CD14-positive monocyte (primary cell): ENCODE results near the gene KLRK1. TPM values are rescaled to one million over a fixed set of nuclear protein-coding genes. Genes with fewer than 3 reads are reported as not detected.
"Not testable (repeated sequence)": the region's sequence is repeated elsewhere in the genome, so short reads cannot be mapped to it uniquely, and the experiment has no call there.

ENCODE experiments used
- DNase-seq, 3 donors: peaks; one replicate each; pipeline ENCODE4 v3.0.0-alpha.2; 2011 to 2022
- H2AFZ ChIP-seq: 2 replicates; pipeline ENCODE4 v1.6.0; 2012; ENCODE audit warnings: mild to moderate bottlenecking, low read depth, low read length, inconsistent platforms; ENCODE audit not compliant: insufficient read depth, poor library complexity, severe bottlenecking
- H3K27ac ChIP-seq, 2 donors: 1 replicate in 1 of 2; 2 replicates in 1 of 2; pipeline ENCODE4 v1.5.1; 2012 to 2013; ENCODE audit warnings: low read length in 2 of 2, control low read depth in 1 of 2, inconsistent platforms in 1 of 2, low read depth in 1 of 2, mild to moderate bottlenecking in 1 of 2
- H3K27me3 ChIP-seq, 2 donors: one replicate each; pipeline versions ENCODE4 v1.6.0 to v1.6.1; 2011 to 2013; ENCODE audit warnings: low read length in 2 of 2; ENCODE audit not compliant: control insufficient read depth in 2 of 2, insufficient read depth in 2 of 2
- H3K36me3 ChIP-seq, 2 donors: replicated peaks in 1 of 2; 1 replicate in 1 of 2; 2 replicates in 1 of 2; pipeline versions ENCODE4 v1.5.1 to v1.6.1; 2012 to 2013; ENCODE audit warnings: low read length in 2 of 2, control low read depth in 1 of 2, inconsistent platforms in 1 of 2, mild to moderate bottlenecking in 1 of 2; ENCODE audit not compliant: insufficient read depth in 2 of 2, control insufficient read depth in 1 of 2
- H3K4me1 ChIP-seq, 2 donors: 1 replicate in 1 of 2; 2 replicates in 1 of 2; pipeline versions ENCODE4 v1.5.1 to v1.6.1; 2012 to 2013; ENCODE audit warnings: low read length in 2 of 2, control low read depth in 1 of 2, inconsistent platforms in 1 of 2, mild to moderate bottlenecking in 1 of 2, moderate library complexity in 1 of 2; ENCODE audit not compliant: insufficient read depth in 2 of 2, control insufficient read depth in 1 of 2
- H3K4me2 ChIP-seq: replicated peaks from 2 replicates; pipeline ENCODE3; 2012; ENCODE audit warnings: low read length, moderate library complexity, mild to moderate bottlenecking; ENCODE audit not compliant: poor library complexity, severe bottlenecking; ENCODE audit errors: extremely low read depth
- H3K4me3 ChIP-seq, 3 experiments: fragments of 200-600 bp in 1 of 3; sonication (generic) in 1 of 3; replicated peaks in 1 of 3; 1 replicate in 2 of 3; 2 replicates in 1 of 3; pipeline ENCODE4 v1.5.1; 2011 to 2013; ENCODE audit warnings: low read length in 3 of 3, mild to moderate bottlenecking in 3 of 3, control low read depth in 2 of 3, low read depth in 2 of 3, inconsistent platforms in 1 of 3, moderate library complexity in 1 of 3
- H3K79me2 ChIP-seq: 2 replicates; pipeline ENCODE4 v1.6.0; 2012; ENCODE audit warnings: mild to moderate bottlenecking, control low read depth, inconsistent platforms, low read length, moderate library complexity; ENCODE audit not compliant: insufficient read depth
- H3K9ac ChIP-seq: 2 replicates; pipeline ENCODE4 v1.6.0; 2017; ENCODE audit warnings: low read length, mild to moderate bottlenecking; ENCODE audit not compliant: insufficient read depth, poor library complexity, severe bottlenecking
- H3K9me3 ChIP-seq, 2 donors: replicated peaks in 1 of 2; 1 replicate in 1 of 2; 2 replicates in 1 of 2; pipeline versions ENCODE4 v1.5.1 to v1.6.1; 2012 to 2013; ENCODE audit warnings: low read length in 2 of 2, control low read depth in 1 of 2; ENCODE audit not compliant: control insufficient read depth in 1 of 2, insufficient read depth in 1 of 2
- H4K20me1 ChIP-seq: 2 replicates; pipeline ENCODE4 v1.6.0; 2012; ENCODE audit warnings: mild to moderate bottlenecking, low read length, control low read depth, moderate library complexity; ENCODE audit not compliant: insufficient read depth
- H3K27ac Mint-ChIP-seq, 7 donors: one replicate each; pipeline ENCODE4 v1.8.0; 2020; ENCODE audit warnings: mild to moderate bottlenecking in 7 of 7, mixed read lengths in 7 of 7, moderate library complexity in 6 of 7, inconsistent platforms in 2 of 7
- H3K27me3 Mint-ChIP-seq, 3 donors: one replicate each; pipeline ENCODE4 v1.8.0; 2021 to 2022; ENCODE audit warnings: low read depth in 3 of 3, mild to moderate bottlenecking in 3 of 3, mixed read lengths in 3 of 3, moderate library complexity in 3 of 3, inconsistent platforms in 1 of 3
- H3K36me3 Mint-ChIP-seq, 2 donors: one replicate each; pipeline ENCODE4 v1.8.0; 2020; ENCODE audit warnings: mixed read lengths in 2 of 2, inconsistent platforms in 1 of 2, mild to moderate bottlenecking in 1 of 2
- H3K4me1 Mint-ChIP-seq: one replicate; pipeline ENCODE4 v1.8.0; 2020; ENCODE audit warnings: mild to moderate bottlenecking, mixed read lengths
- H3K4me3 Mint-ChIP-seq, 2 donors: one replicate each; pipeline ENCODE4 v1.8.0; 2020; ENCODE audit warnings: mild to moderate bottlenecking in 2 of 2, mixed read lengths in 2 of 2, moderate library complexity in 1 of 2
- H3K9me3 Mint-ChIP-seq, 7 donors: one replicate each; pipeline ENCODE4 v1.8.0; 2020 to 2022; ENCODE audit warnings: mixed read lengths in 7 of 7, mild to moderate bottlenecking in 6 of 7, moderate library complexity in 6 of 7, inconsistent platforms in 2 of 7
- WGBS: methylation state at CpG from one replicate; pipeline ENCODE4 v1.1.5; 2013; ENCODE audit warnings: missing lambda C conversion rate; ENCODE audit not compliant: insufficient coverage; 5-methylcytosine and 5-hydroxymethylcytosine counted together
- intact Hi-C, 2 donors: fragments of 100-400 bp; cut with micrococcal nuclease; formaldehyde crosslinking; loops; one replicate each; pipeline versions ENCODE4 v1.15.0 to v1.15.1; 2023
- polyA plus RNA-seq, 3 donors: library from polyadenylated mRNA; depleted of rRNA in 1 of 3; unstranded in 2 of 3; stranded (reverse) in 1 of 3; fragments of 300-500 nt in 2 of 3; fragments of >200 nt in 1 of 3; fragmentation: Illumina TruSeq in 2 of 3; gene quantifications; 1 replicate in 2 of 3; 2 replicates in 1 of 3; pipeline ENCODE4 v1.2.3, GENCODE V29; 2012 to 2021
- TF ChIP-seq, protein P1 (sequence below): fragments of 200-600 bp; IDR thresholded peaks from one replicate; pipeline ENCODE4 v1.8.0; 2022; ENCODE audit warnings: antibody characterized with exemption, mild to moderate bottlenecking

The KLRK1 gene
- polyA plus RNA-seq, 3 donors, result 0.05 to 1.3 (median 1.3) TPM

GRCh38 chr12:10341892-10342509 is 47.8 kb downstream of the KLRK1 start:
- Histone ChIP-seq H3K36me3 (no peaks in the 10 kb centered on the region), H3K9ac (no peak overlapping the region), H3K4me3 (no peak overlapping the region), H3K4me1 (peaks cover 7 to 13% of the 10 kb centered on the region in 2 donors), H2AFZ (no peak overlapping the region), H3K27ac (no peak overlapping the region), H3K4me2 (no peak overlapping the region), H3K79me2 (no peaks in the 10 kb centered on the region), H4K20me1 (no peaks in the 10 kb centered on the region), H3K9me3 (peaks cover 10 to 16% of the 10 kb centered on the region in 2 donors), H3K27me3 (no peaks in the 10 kb centered on the region)
- Mint-ChIP-seq H3K27ac (peak overlapping the region in 2 of 7 donors; percentile 20 to 44), H3K36me3 (peaks cover 0 to 2% of the 10 kb centered on the region in 2 donors), H3K4me3 (no peak overlapping the region), H3K4me1 (peaks cover 15% of the 10 kb centered on the region), H3K27me3 (no peaks in the 10 kb centered on the region), H3K9me3 (peaks cover 8 to 28% (median 16%) of the 10 kb centered on the region in 7 donors)
- WGBS, result 60% methylated on average over 1 of the region's 1 CpG
- intact Hi-C loops, result no loop called here
- peak in 1 of 3 donors; percentile 29 for DNase-seq
- TF ChIP-seq, protein P1, sequence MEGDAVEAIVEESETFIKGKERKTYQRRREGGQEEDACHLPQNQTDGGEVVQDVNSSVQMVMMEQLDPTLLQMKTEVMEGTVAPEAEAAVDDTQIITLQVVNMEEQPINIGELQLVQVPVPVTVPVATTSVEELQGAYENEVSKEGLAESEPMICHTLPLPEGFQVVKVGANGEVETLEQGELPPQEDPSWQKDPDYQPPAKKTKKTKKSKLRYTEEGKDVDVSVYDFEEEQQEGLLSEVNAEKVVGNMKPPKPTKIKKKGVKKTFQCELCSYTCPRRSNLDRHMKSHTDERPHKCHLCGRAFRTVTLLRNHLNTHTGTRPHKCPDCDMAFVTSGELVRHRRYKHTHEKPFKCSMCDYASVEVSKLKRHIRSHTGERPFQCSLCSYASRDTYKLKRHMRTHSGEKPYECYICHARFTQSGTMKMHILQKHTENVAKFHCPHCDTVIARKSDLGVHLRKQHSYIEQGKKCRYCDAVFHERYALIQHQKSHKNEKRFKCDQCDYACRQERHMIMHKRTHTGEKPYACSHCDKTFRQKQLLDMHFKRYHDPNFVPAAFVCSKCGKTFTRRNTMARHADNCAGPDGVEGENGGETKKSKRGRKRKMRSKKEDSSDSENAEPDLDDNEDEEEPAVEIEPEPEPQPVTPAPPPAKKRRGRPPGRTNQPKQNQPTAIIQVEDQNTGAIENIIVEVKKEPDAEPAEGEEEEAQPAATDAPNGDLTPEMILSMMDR, result no peak

DNA sequence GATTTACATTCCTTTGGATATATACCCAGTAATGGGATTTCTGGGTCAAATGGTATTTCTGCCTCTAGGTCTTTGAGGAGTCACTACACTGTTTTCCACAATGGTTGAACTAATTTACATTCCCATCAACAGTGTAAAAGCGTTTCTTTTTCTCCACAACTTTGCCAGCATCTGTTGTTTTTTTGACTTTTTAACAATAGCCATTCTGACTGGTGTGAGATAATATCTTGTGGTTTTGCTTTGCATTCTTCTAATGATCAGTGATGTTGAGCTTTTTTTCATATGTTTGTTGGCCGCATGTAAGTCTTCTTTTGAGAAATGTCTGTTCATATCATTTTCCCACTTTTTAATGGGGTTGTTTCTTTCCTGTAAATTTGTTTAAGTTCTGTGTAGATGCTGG is 48.9 kb downstream of the KLRK1 start:
- H3K27ac Mint-ChIP-seq, H3K27me3 Mint-ChIP-seq, H3K36me3 ChIP-seq, H3K4me3 Mint-ChIP-seq, H3K36me3 Mint-ChIP-seq, H3K9ac ChIP-seq, DNase-seq, H3K27ac ChIP-seq, H3K79me2 ChIP-seq, H3K4me2 ChIP-seq, intact Hi-C loops, H3K4me3 ChIP-seq, H2AFZ ChIP-seq, H3K27me3 ChIP-seq, H4K20me1 ChIP-seq: not testable (repeated sequence)
- peaks cover 10 to 16% of the 10 kb centered on the region in 2 donors for H3K9me3 ChIP-seq
- 80% methylated on average over 1 of the region's 2 CpGs for WGBS
- Mint-ChIP-seq H3K9me3 (peaks cover 8 to 28% (median 16%) of the 10 kb centered on the region in 7 donors), H3K4me1 (peaks cover 15% of the 10 kb centered on the region)
- H3K4me1 ChIP-seq, result peaks cover 7 to 13% of the 10 kb centered on the region in 2 donors
